IMR-90 (cell line): ENCODE data around the gene FNBP1.

Experiments
- BHLHE40 ChIP-seq: fragments of 150-350 bp; IDR thresholded peaks from 2 replicates; pipeline ENCODE4 v1.6.1; 2016; ENCODE audit warnings: mild to moderate bottlenecking, low read depth, low read length
- CEBPB ChIP-seq: IDR thresholded peaks from 2 replicates; pipeline ENCODE4 v1.6.1; 2012; ENCODE audit warnings: low read depth, low read length, improper control_type of control experiment
- CTCF ChIP-seq: conservative IDR thresholded peaks from 2 replicates; pipeline ENCODE4 v1.5.1; 2012; ENCODE audit warnings: mild to moderate bottlenecking, low read depth, low read length, improper control_type of control experiment
- MAZ ChIP-seq: IDR thresholded peaks from 2 replicates; pipeline ENCODE4 v1.6.1; 2012; ENCODE audit warnings: low read depth, mild to moderate bottlenecking, low read length, improper control_type of control experiment, moderate library complexity, borderline replicate concordance
- MXI1 ChIP-seq: IDR thresholded peaks from 2 replicates; pipeline ENCODE4 v1.6.1; 2012; ENCODE audit warnings: low read depth, mild to moderate bottlenecking, low read length, moderate library complexity, borderline replicate concordance
- NFE2L2 ChIP-seq: fragments of 150-350 bp; IDR thresholded peaks from 2 replicates; pipeline ENCODE4 v1.6.1; 2016; ENCODE audit warnings: low read depth, mild to moderate bottlenecking, low read length
- POLR2A ChIP-seq: IDR thresholded peaks from 2 replicates; pipeline ENCODE4 v1.6.1; 2012; ENCODE audit warnings: mild to moderate bottlenecking, low read depth, low read length
- RAD21 ChIP-seq: IDR thresholded peaks from 2 replicates; pipeline ENCODE4 v1.6.1; 2012; ENCODE audit warnings: low read length, improper control_type of control experiment
- RCOR1 ChIP-seq: IDR thresholded peaks from 2 replicates; pipeline ENCODE4 v1.6.1; 2012; ENCODE audit warnings: mild to moderate bottlenecking, low read length, improper control_type of control experiment; ENCODE audit not compliant: insufficient replicate concordance
- RFX5 ChIP-seq: IDR thresholded peaks from 2 replicates; pipeline ENCODE4 v1.8.0; 2012; ENCODE audit warnings: low read depth, mild to moderate bottlenecking, low read length, moderate library complexity
- SMC3 ChIP-seq: fragments of 150-350 bp; IDR thresholded peaks from 2 replicates; pipeline ENCODE4 v1.6.1; 2016; ENCODE audit warnings: low read depth, mild to moderate bottlenecking, antibody characterized with exemption, low read length, moderate library complexity

GRCh38 chr9:130072515-130073235, 29.7 kb upstream of the FNBP1 start:
- no peak for TF ChIP-seq CTCF
- no peak for TF ChIP-seq BHLHE40
- TF ChIP-seq RFX5 = no peak
- no peak for TF ChIP-seq CEBPB
- TF ChIP-seq MAZ = no peak
- no peak for TF ChIP-seq POLR2A
- no peak for TF ChIP-seq SMC3
- no peak for TF ChIP-seq MXI1
- TF ChIP-seq RCOR1 = no peak
- TF ChIP-seq NFE2L2 = no peak
- no peak for TF ChIP-seq RAD21
